Aorta (tissue), 5 donors: Measurements from ENCODE around the gene GYG2. TPM values are rescaled to one million over a fixed set of nuclear protein-coding genes. Genes with fewer than 3 reads are reported as not detected.
A peak's percentile ranks its signal among the peaks of the same experiment; 100 is the strongest.

Experiments used
- ATAC-seq: fragments of 200-7000 bp; cut with Tn5 transposase; one replicate; pipeline ENCODE4 v1.9.1; 2022; ENCODE audit warnings: moderate library complexity; ENCODE audit not compliant: low FRiP score
- DNase-seq, 2 donors: peaks; one replicate each; pipeline ENCODE4 v3.0.0-alpha.2; 2020
- H3K27ac ChIP-seq, 2 donors: one replicate each; pipeline ENCODE4 v1.5.1; 2013; ENCODE audit warnings: low read length in 2 of 2, mild to moderate bottlenecking in 2 of 2, moderate library complexity in 2 of 2, control low read depth in 1 of 2, inconsistent platforms in 1 of 2, low read depth in 1 of 2
- H3K27me3 ChIP-seq, 2 donors: one replicate each; pipeline ENCODE4 v1.6.1; 2013; ENCODE audit warnings: control low read depth in 1 of 2, low read length in 1 of 2, mild to moderate bottlenecking in 1 of 2, moderate library complexity in 1 of 2; ENCODE audit not compliant: insufficient read depth in 2 of 2, control insufficient read depth in 1 of 2
- H3K36me3 ChIP-seq, 2 donors: one replicate each; pipeline ENCODE4 v1.6.1; 2013; ENCODE audit warnings: control low read depth in 1 of 2, low read length in 1 of 2, mild to moderate bottlenecking in 1 of 2; ENCODE audit not compliant: insufficient read depth in 2 of 2, control insufficient read depth in 1 of 2
- H3K4me1 ChIP-seq, 2 donors: one replicate each; pipeline ENCODE4 v1.6.1; 2013; ENCODE audit warnings: low read length in 2 of 2, control low read depth in 1 of 2, mild to moderate bottlenecking in 1 of 2, moderate library complexity in 1 of 2; ENCODE audit not compliant: insufficient read depth in 2 of 2, control insufficient read depth in 1 of 2
- H3K4me3 ChIP-seq, 2 donors: one replicate each; pipeline ENCODE4 v1.5.1; 2013; ENCODE audit warnings: low read length in 2 of 2, control low read depth in 1 of 2, mild to moderate bottlenecking in 1 of 2
- H3K9me3 ChIP-seq: one replicate; pipeline ENCODE4 v1.6.1; 2013; ENCODE audit warnings: mild to moderate bottlenecking, low read length; ENCODE audit not compliant: control insufficient read depth
- WGBS, 2 donors: extraction: QIAGEN DNeasy Blood & Tissue Kit; methylation state at CpG; one replicate each; pipeline ENCODE4 v1.1.7; 2013; 5-methylcytosine and 5-hydroxymethylcytosine counted together
- intact Hi-C, 2 donors: fragments of 100-400 bp; cut with DNase I; formaldehyde crosslinking; loops; one replicate each; pipeline versions ENCODE4 v1.14.2 to v1.15.0; 2022
- polyA plus RNA-seq, 2 donors: library from polyadenylated mRNA; stranded (reverse); fragments of 200-250 nt; gene quantifications; one replicate each; pipeline ENCODE4 v1.2.3, GENCODE V29; 2013
- total RNA-seq, 2 donors: library from RNA; stranded (reverse); fragmentation: NEBNext Ultra II Directional; extraction: Animal tissue kit (Norgen Biotek cat#: 25700); gene quantifications; one replicate each; pipeline ENCODE4 v1.2.1, GENCODE V29; 2021
- donor health status: healthy with polysubstance abuse.
- donor health status: Bipolar disorder and iron deficiency.
- donor health status: DM: no; HTN: no; CAD: no.
- donor health status: DM: no; HTN: no; CAD: no.
- donor health status: DM: yes; HTN: yes; CAD: no.

The GYG2 gene
- total and polyA plus RNA-seq, 4 donors, result 0.13 to 3.1 (median 1.4) TPM

DNA sequence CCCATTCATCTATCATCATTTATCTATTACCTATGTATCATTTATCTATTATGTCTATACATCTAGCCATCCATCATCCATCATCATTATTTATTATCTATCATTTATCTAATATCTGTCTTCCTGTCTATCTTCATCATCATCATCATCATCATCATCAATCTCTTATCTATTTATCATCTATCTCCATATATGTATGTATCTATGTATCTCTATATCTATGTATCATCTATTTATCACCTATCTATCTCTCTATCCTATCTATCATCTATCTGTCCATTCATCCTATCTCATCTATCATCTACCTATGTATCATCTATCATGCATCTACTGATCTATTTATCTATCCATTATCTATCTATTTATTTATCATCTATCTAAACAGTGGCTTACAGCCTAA is 3.8 kb upstream of the GYG2 start:
- intact Hi-C loops, result no loop called here
- no peaks in the 10 kb centered on the region for H3K4me1 ChIP-seq

DNA sequence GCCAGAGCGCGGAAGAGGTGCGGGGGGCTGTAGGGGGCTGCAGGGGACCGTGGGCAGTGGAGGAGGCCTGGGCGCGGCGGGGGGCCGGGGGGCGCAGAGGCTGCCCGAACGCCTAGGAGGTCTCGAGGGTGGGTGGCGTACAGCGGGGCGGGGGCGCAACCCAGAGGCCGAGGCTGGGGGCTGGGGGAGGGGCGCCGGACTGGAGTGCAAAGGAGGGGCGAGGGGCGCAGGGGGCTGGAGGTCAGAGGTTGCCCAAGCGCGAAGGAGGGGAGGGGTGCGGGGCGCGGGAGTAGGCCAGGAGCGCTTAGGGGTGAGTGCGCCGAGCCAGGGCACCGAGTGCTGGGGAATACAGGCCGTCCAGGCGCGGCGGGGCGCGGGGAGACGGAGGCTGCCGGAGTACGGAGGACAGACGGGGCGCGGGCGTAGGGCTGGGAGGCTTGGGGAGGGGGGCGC is 255 bp downstream of the GYG2 start:
- intact Hi-C loops, result no loop called here
- H3K27me3 ChIP-seq, result no peaks in the 10 kb centered on the region
- H3K36me3 ChIP-seq, result no peaks in the 10 kb centered on the region
- H3K9me3 ChIP-seq, result no peaks in the 10 kb centered on the region
- peak; percentile 28 for ATAC-seq
- WGBS, 2 donors, result 1 to 2% methylated on average over 30 to 44 of the region's 44 CpGs
- H3K4me3 ChIP-seq, result peak overlapping the region in 1 of 2 donors; percentile 23
- H3K4me1 ChIP-seq, result no peaks in the 10 kb centered on the region
- H3K27ac ChIP-seq, result no peak overlapping the region
- no peak for DNase-seq

More for the DNA sequence above, 3.8 kb upstream of the GYG2 start:
- Histone ChIP-seq H3K27ac (no peak overlapping the region), H3K4me3 (no peak overlapping the region), H3K36me3 (no peaks in the 10 kb centered on the region), H3K9me3 (no peaks in the 10 kb centered on the region), H3K27me3 (no peaks in the 10 kb centered on the region)
- DNase-seq (no peak), ATAC-seq (no peak)

- ATAC-seq, result no peak
Measured at GRCh38 chrX:2829469-2830246, 928 bp downstream of the GYG2 start.

GRCh38 chrX:2831471-2832228 is 2.9 kb downstream of the GYG2 start:
- no peaks in the 10 kb centered on the region for H3K27me3 ChIP-seq
- intact Hi-C loops, result no loop called here
- no peak overlapping the region for H3K4me3 ChIP-seq
- H3K4me1 ChIP-seq, result no peaks in the 10 kb centered on the region
- no peak overlapping the region for H3K27ac ChIP-seq
- no peaks in the 10 kb centered on the region for H3K36me3 ChIP-seq
- H3K9me3 ChIP-seq, result no peaks in the 10 kb centered on the region
- ATAC-seq, result no peak
- WGBS, 2 donors, result 94% methylated on average over 14 of the region's 14 CpGs
- DNase-seq, result no peak

More at GRCh38 chrX:2829469-2830246, 928 bp downstream of the GYG2 start:
- intact Hi-C loops, result no loop called here
- no peak for DNase-seq
- Histone ChIP-seq H3K4me3 (no peak overlapping the region), H3K9me3 (no peaks in the 10 kb centered on the region), H3K27me3 (no peaks in the 10 kb centered on the region), H3K27ac (no peak overlapping the region), H3K4me1 (no peaks in the 10 kb centered on the region), H3K36me3 (no peaks in the 10 kb centered on the region)
- WGBS, 2 donors, result 11 to 13% methylated on average over 37 to 62 of the region's 62 CpGs

DNA sequence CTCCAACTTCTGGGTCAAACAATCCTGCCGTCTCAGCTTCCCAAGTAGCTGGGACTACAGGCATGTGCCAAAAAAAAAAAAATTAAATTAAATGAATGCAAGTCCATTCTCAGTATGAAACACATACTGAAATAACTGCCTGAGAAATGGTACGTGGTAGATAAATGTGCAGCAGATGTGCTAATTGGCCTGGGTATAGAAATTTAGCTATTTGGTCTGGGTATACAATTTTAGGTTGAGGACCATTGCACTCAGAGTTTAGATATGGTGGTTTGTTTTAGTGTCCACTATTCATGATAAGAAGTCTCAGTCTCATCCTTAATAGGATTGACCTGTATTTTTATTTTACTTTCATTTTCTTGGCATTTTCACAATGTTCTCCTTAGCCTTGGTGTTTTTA is 9.2 kb downstream of the GYG2 start:
- H3K4me3 ChIP-seq, result no peak overlapping the region
- ATAC-seq (no peak), DNase-seq (no peak)
- H3K27ac ChIP-seq, result no peak overlapping the region
- H3K36me3 ChIP-seq, result no peaks in the 10 kb centered on the region
- no peaks in the 10 kb centered on the region for H3K4me1 ChIP-seq
- intact Hi-C loops, result no loop called here
- 87 to 97% methylated on average over 2 of the region's 2 CpGs for WGBS, 2 donors
- no peaks in the 10 kb centered on the region for H3K27me3 ChIP-seq
- no peaks in the 10 kb centered on the region for H3K9me3 ChIP-seq

- no peaks in the 10 kb centered on the region for H3K9me3 ChIP-seq
- no peak for DNase-seq
- no peaks in the 10 kb centered on the region for H3K4me1 ChIP-seq
- intact Hi-C loops, result no loop called here
- H3K36me3 ChIP-seq, result no peaks in the 10 kb centered on the region
- 89 to 97% methylated on average over 1 of the region's 1 CpG for WGBS, 2 donors
- no peak overlapping the region for H3K27ac ChIP-seq
- H3K4me3 ChIP-seq, result no peak overlapping the region
- H3K27me3 ChIP-seq, result no peaks in the 10 kb centered on the region
- no peak for ATAC-seq
Measured at GRCh38 chrX:2840961-2841360, 12.2 kb downstream of the GYG2 start.

GRCh38 chrX:2841537-2841936 is 12.8 kb downstream of the GYG2 start:
- H3K4me1 ChIP-seq, result no peaks in the 10 kb centered on the region
- ATAC-seq (no peak), DNase-seq (no peak)
- intact Hi-C loops, result no loop called here
- 25 to 39% methylated on average over 9 of the region's 9 CpGs for WGBS, 2 donors
- H3K27me3 ChIP-seq, result no peaks in the 10 kb centered on the region
- no peak overlapping the region for H3K4me3 ChIP-seq
- H3K36me3 ChIP-seq, result no peaks in the 10 kb centered on the region
- H3K27ac ChIP-seq, result no peak overlapping the region
- H3K9me3 ChIP-seq, result no peaks in the 10 kb centered on the region

- Histone ChIP-seq H3K27me3 (no peaks in the 10 kb centered on the region), H3K4me1 (no peaks in the 10 kb centered on the region), H3K36me3 (no peaks in the 10 kb centered on the region), H3K4me3 (no peak overlapping the region), H3K9me3 (no peaks in the 10 kb centered on the region), H3K27ac (no peak overlapping the region)
- no peak for ATAC-seq
- no peak for DNase-seq
- intact Hi-C loops, result no loop called here
Measured at GRCh38 chrX:2846992-2847391, 18.3 kb downstream of the GYG2 start.

DNA sequence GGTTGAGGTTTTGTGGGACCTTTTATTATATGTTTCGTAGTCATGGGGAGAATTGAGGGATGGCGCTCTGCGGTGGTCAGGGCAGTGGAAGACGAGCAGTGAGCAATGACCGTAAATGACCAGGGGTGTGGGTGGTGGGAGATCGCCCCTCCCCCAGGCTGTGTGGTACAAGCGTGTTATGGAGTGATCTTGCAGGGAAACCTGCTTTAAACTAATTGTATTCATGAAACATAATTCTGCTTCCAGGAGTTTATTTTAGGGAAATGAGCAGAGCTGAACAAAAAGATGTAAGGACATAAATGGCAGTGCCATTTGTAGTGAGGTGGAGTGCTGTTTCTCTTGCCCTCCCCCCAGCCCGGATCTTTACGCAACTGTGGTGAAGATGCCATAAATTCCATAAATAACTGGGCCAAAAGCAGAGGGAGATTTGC is 20.2 kb downstream of the GYG2 start:
- H3K27me3 ChIP-seq, result no peaks in the 10 kb centered on the region
- no peaks in the 10 kb centered on the region for H3K4me1 ChIP-seq
- H3K27ac ChIP-seq, result no peak overlapping the region
- 21 to 45% methylated on average over 9 of the region's 9 CpGs for WGBS, 2 donors
- DNase-seq, result no peak
- no peak for ATAC-seq
- no peak overlapping the region for H3K4me3 ChIP-seq
- H3K36me3 ChIP-seq, result no peaks in the 10 kb centered on the region
- intact Hi-C loops, result no loop called here
- no peaks in the 10 kb centered on the region for H3K9me3 ChIP-seq
